Measurements from ENCODE around the gene SCAF11. TPM values are rescaled to one million over a fixed set of nuclear protein-coding genes. Genes with fewer than 3 reads are reported as not detected.
A peak's percentile ranks its signal among the peaks of the same experiment; 100 is the strongest.

SCAF11 gene
- total RNA-seq, 5 donors from 2014 or later (not counting 1 experiment from before 2014, with no cell fraction given), result 149 to 184 (median 163) TPM

GRCh38 chr12:45907955-45908354 lies 82.4 kb downstream of the SCAF11 start:
- H3K27ac ChIP-seq (ENCODE audit: low read length), result no peak overlapping the region
- ChIA-PET POLR2A (interaction anchor here in 1 of 2 donors (0.8 kb wide), 1 partner anchor 12 kb away, joined by 3 read pairs; no protein-coding TSS in a partner anchor), CTCF (no interaction called here)
- H3K27ac Mint-ChIP-seq, result no peak overlapping the region
- WGBS (ENCODE audit: insufficient coverage), result 80% methylated on average over 2 of the region's 4 CpGs
- H3K27me3 ChIP-seq (replicated peaks in 1 of 2; ENCODE audit: control insufficient read depth in 2 of 2, extremely low read depth in 1 of 2, insufficient read depth in 2 of 2, low read length in 1 of 2), result no peaks in the 10 kb centered on the region
- H3K27me3 Mint-ChIP-seq, result no peaks in the 10 kb centered on the region
- no peaks in the 10 kb centered on the region for H3K9me3 ChIP-seq
- no peaks in the 10 kb centered on the region for H3K4me1 ChIP-seq (ENCODE audit: control insufficient read depth in 1 of 2, extremely low read depth in 1 of 2, insufficient read depth in 2 of 2, low read length in 2 of 2)
- peaks cover 0 to 24% of the 10 kb centered on the region in 2 donors for H3K36me3 ChIP-seq (ENCODE audit: control insufficient read depth in 2 of 2, extremely low read depth in 1 of 2, insufficient read depth in 1 of 2, low read length in 1 of 2)
- H3K36me3 Mint-ChIP-seq, result peaks cover 22% of the 10 kb centered on the region
- ATAC-seq (replicated peaks in 1 of 4) (no peak), DNase-seq (no peak)
- H3K4me3 ChIP-seq (ENCODE audit: control insufficient read depth in 1 of 2, extremely low read depth in 1 of 2, low read length in 1 of 2), result no peak overlapping the region
- no peaks in the 10 kb centered on the region for H3K9me3 Mint-ChIP-seq
- no peak overlapping the region for H3K4me3 Mint-ChIP-seq
- H3K4me1 Mint-ChIP-seq, result no peaks in the 10 kb centered on the region

- H3K27me3 ChIP-seq (replicated peaks in 1 of 2; ENCODE audit: control insufficient read depth in 2 of 2, extremely low read depth in 1 of 2, insufficient read depth in 2 of 2, low read length in 1 of 2), result no peaks in the 10 kb centered on the region
- H3K36me3 Mint-ChIP-seq, result peaks cover 58% of the 10 kb centered on the region
- no peak overlapping the region for H3K4me3 ChIP-seq (ENCODE audit: control insufficient read depth in 1 of 2, extremely low read depth in 1 of 2, low read length in 1 of 2)
- peaks cover 8 to 36% of the 10 kb centered on the region in 2 donors for H3K36me3 ChIP-seq (ENCODE audit: control insufficient read depth in 2 of 2, extremely low read depth in 1 of 2, insufficient read depth in 1 of 2, low read length in 1 of 2)
- no peak overlapping the region for H3K27ac Mint-ChIP-seq
- H3K4me1 ChIP-seq (ENCODE audit: control insufficient read depth in 1 of 2, extremely low read depth in 1 of 2, insufficient read depth in 2 of 2, low read length in 2 of 2), result peaks cover 2 to 20% of the 10 kb centered on the region in 2 experiments
- ATAC-seq (replicated peaks in 1 of 4) (no peak), DNase-seq (no peak)
- ChIA-PET POLR2A (no interaction called here), CTCF (no interaction called here)
- no peaks in the 10 kb centered on the region for H3K9me3 ChIP-seq
- no peak overlapping the region for H3K27ac ChIP-seq (ENCODE audit: low read length)
- H3K4me3 Mint-ChIP-seq, result no peak overlapping the region
- peaks cover 0 to 5% (median 0%) of the 10 kb centered on the region in 3 donors for H3K9me3 Mint-ChIP-seq
- peaks cover 13 to 34% (median 15%) of the 10 kb centered on the region in 3 donors for H3K4me1 Mint-ChIP-seq
- H3K27me3 Mint-ChIP-seq, result no peaks in the 10 kb centered on the region
- WGBS (ENCODE audit: insufficient coverage), result no CpG with 5 or more reads among the region's 1 CpG
Measured at GRCh38 chr12:45898094-45898493, 92.3 kb downstream of the SCAF11 start.

- DNase-seq (no peak), ATAC-seq (replicated peaks in 1 of 4) (no peak)
- H3K9me3 ChIP-seq, result no peaks in the 10 kb centered on the region
- no peak overlapping the region for H3K4me3 Mint-ChIP-seq
- peaks cover 8 to 44% of the 10 kb centered on the region in 2 donors for H3K36me3 ChIP-seq (ENCODE audit: control insufficient read depth in 2 of 2, extremely low read depth in 1 of 2, insufficient read depth in 1 of 2, low read length in 1 of 2)
- 94% methylated on average over 3 of the region's 4 CpGs for WGBS (ENCODE audit: insufficient coverage)
- H3K27ac Mint-ChIP-seq, result peak overlapping the region in 1 of 2 donors; percentile 53
- peaks cover 57% of the 10 kb centered on the region for H3K36me3 Mint-ChIP-seq
- POLR2A ChIA-PET, result interaction anchor here in 1 of 2 donors (1.0 kb wide), 1 partner anchor 12 kb away, joined by 3 read pairs; no protein-coding TSS in a partner anchor
- H3K27me3 ChIP-seq (replicated peaks in 1 of 2; ENCODE audit: control insufficient read depth in 2 of 2, extremely low read depth in 1 of 2, insufficient read depth in 2 of 2, low read length in 1 of 2), result no peaks in the 10 kb centered on the region
- peaks cover 0 to 5% (median 0%) of the 10 kb centered on the region in 3 donors for H3K9me3 Mint-ChIP-seq
- H3K4me3 ChIP-seq (ENCODE audit: control insufficient read depth in 1 of 2, extremely low read depth in 1 of 2, low read length in 1 of 2), result no peak overlapping the region
- H3K27ac ChIP-seq (ENCODE audit: low read length), result no peak overlapping the region
- CTCF ChIA-PET, result no interaction called here
- no peaks in the 10 kb centered on the region for H3K27me3 Mint-ChIP-seq
- H3K4me1 Mint-ChIP-seq, result peaks cover 27 to 48% (median 28%) of the 10 kb centered on the region in 3 donors
- peaks cover 5 to 32% of the 10 kb centered on the region in 2 experiments for H3K4me1 ChIP-seq (ENCODE audit: control insufficient read depth in 1 of 2, extremely low read depth in 1 of 2, insufficient read depth in 2 of 2, low read length in 2 of 2)
Measured at GRCh38 chr12:45895961-45896360, 94.4 kb downstream of the SCAF11 start.

GRCh38 chr12:45893240-45893639 lies 97.1 kb downstream of the SCAF11 start:
- Histone ChIP-seq H3K36me3 (ENCODE audit: control insufficient read depth in 2 of 2, extremely low read depth in 1 of 2, insufficient read depth in 1 of 2, low read length in 1 of 2) (peaks cover 8 to 39% of the 10 kb centered on the region in 2 donors), H3K9me3 (no peaks in the 10 kb centered on the region), H3K4me1 (ENCODE audit: control insufficient read depth in 1 of 2, extremely low read depth in 1 of 2, insufficient read depth in 2 of 2, low read length in 2 of 2) (peaks cover 8 to 32% of the 10 kb centered on the region in 2 experiments), H3K27me3 (replicated peaks in 1 of 2; ENCODE audit: control insufficient read depth in 2 of 2, extremely low read depth in 1 of 2, insufficient read depth in 2 of 2, low read length in 1 of 2) (no peaks in the 10 kb centered on the region), H3K4me3 (ENCODE audit: control insufficient read depth in 1 of 2, extremely low read depth in 1 of 2, low read length in 1 of 2) (no peak overlapping the region), H3K27ac (ENCODE audit: low read length) (no peak overlapping the region)
- peaks cover 47% of the 10 kb centered on the region for H3K36me3 Mint-ChIP-seq
- CTCF ChIA-PET, result no interaction called here
- ATAC-seq (replicated peaks in 1 of 4) (no peak), DNase-seq (no peak)
- H3K9me3 Mint-ChIP-seq, result peaks cover 0 to 4% (median 0%) of the 10 kb centered on the region in 3 donors
- H3K4me1 Mint-ChIP-seq, result peaks cover 30 to 58% (median 33%) of the 10 kb centered on the region in 3 donors
- no peak overlapping the region for H3K4me3 Mint-ChIP-seq
- WGBS (ENCODE audit: insufficient coverage), result no CpG with 5 or more reads among the region's 4 CpGs
- H3K27me3 Mint-ChIP-seq, result no peaks in the 10 kb centered on the region
- POLR2A ChIA-PET, result interaction anchor here in 1 of 2 donors (0.6 kb wide), 2 partner anchors 14 to 29 kb away, joined by 4 to 11 read pairs; no protein-coding TSS in a partner anchor
- H3K27ac Mint-ChIP-seq, result peak overlapping the region in 1 of 2 donors; percentile 52

GRCh38 chr12:45890276-45890675 lies 100.1 kb downstream of the SCAF11 start:
- no peak for DNase-seq
- Histone ChIP-seq H3K9me3 (no peaks in the 10 kb centered on the region), H3K4me1 (ENCODE audit: control insufficient read depth in 1 of 2, extremely low read depth in 1 of 2, insufficient read depth in 2 of 2, low read length in 2 of 2) (peaks cover 8 to 28% of the 10 kb centered on the region in 2 experiments), H3K4me3 (ENCODE audit: control insufficient read depth in 1 of 2, extremely low read depth in 1 of 2, low read length in 1 of 2) (no peak overlapping the region), H3K27ac (ENCODE audit: low read length) (no peak overlapping the region), H3K36me3 (ENCODE audit: control insufficient read depth in 2 of 2, extremely low read depth in 1 of 2, insufficient read depth in 1 of 2, low read length in 1 of 2) (peaks cover 8 to 40% of the 10 kb centered on the region in 2 donors), H3K27me3 (replicated peaks in 1 of 2; ENCODE audit: control insufficient read depth in 2 of 2, extremely low read depth in 1 of 2, insufficient read depth in 2 of 2, low read length in 1 of 2) (no peaks in the 10 kb centered on the region)
- Mint-ChIP-seq H3K9me3 (no peaks in the 10 kb centered on the region), H3K27ac (no peak overlapping the region), H3K27me3 (no peaks in the 10 kb centered on the region), H3K4me1 (peaks cover 29 to 56% (median 30%) of the 10 kb centered on the region in 3 donors), H3K4me3 (no peak overlapping the region), H3K36me3 (peaks cover 43% of the 10 kb centered on the region)
- ChIA-PET POLR2A (no interaction called here), CTCF (no interaction called here)
- no peak for ATAC-seq (replicated peaks in 1 of 4)
- WGBS (ENCODE audit: insufficient coverage), result no CpG with 5 or more reads among the region's 2 CpGs

- H3K27me3 ChIP-seq (replicated peaks in 1 of 2; ENCODE audit: control insufficient read depth in 2 of 2, extremely low read depth in 1 of 2, insufficient read depth in 2 of 2, low read length in 1 of 2), result no peaks in the 10 kb centered on the region
- POLR2A ChIA-PET, result no interaction called here
- WGBS (ENCODE audit: insufficient coverage), result no CpG with 5 or more reads among the region's 5 CpGs
- H3K4me1 Mint-ChIP-seq, result peaks cover 16 to 34% (median 18%) of the 10 kb centered on the region in 3 donors
- no peak overlapping the region for H3K27ac Mint-ChIP-seq
- no peaks in the 10 kb centered on the region for H3K9me3 Mint-ChIP-seq
- H3K36me3 Mint-ChIP-seq, result peaks cover 50% of the 10 kb centered on the region
- peaks cover 6 to 11% of the 10 kb centered on the region in 2 experiments for H3K4me1 ChIP-seq (ENCODE audit: control insufficient read depth in 1 of 2, extremely low read depth in 1 of 2, insufficient read depth in 2 of 2, low read length in 2 of 2)
- H3K4me3 ChIP-seq (ENCODE audit: control insufficient read depth in 1 of 2, extremely low read depth in 1 of 2, low read length in 1 of 2), result no peak overlapping the region
- no peak overlapping the region for H3K27ac ChIP-seq (ENCODE audit: low read length)
- no peaks in the 10 kb centered on the region for H3K27me3 Mint-ChIP-seq
- H3K4me3 Mint-ChIP-seq, result no peak overlapping the region
- ATAC-seq (replicated peaks in 1 of 4) (no peak), DNase-seq (no peak)
- CTCF ChIA-PET, result interaction anchor here in 1 of 2 donors (0.6 kb wide), 1 partner anchor 57 kb away, joined by 5 read pairs; no protein-coding TSS in a partner anchor
- H3K36me3 ChIP-seq (ENCODE audit: control insufficient read depth in 2 of 2, extremely low read depth in 1 of 2, insufficient read depth in 1 of 2, low read length in 1 of 2), result peaks cover 5 to 25% of the 10 kb centered on the region in 2 donors
- no peaks in the 10 kb centered on the region for H3K9me3 ChIP-seq
Measured at GRCh38 chr12:45887544-45887943, 102.8 kb downstream of the SCAF11 start.
